Amniotic epithelial cell (primary cell): ENCODE data around the gene LRAT.
"Not testable (repeated sequence)": the region's sequence is repeated elsewhere in the genome, so short reads cannot be mapped to it uniquely, and the experiment has no call there.

Experiments used
- DNase-seq: peaks from one replicate; pipeline ENCODE4 v3.0.0-alpha.2; 2010; ENCODE audit warnings: low read depth

LRAT gene

DNA sequence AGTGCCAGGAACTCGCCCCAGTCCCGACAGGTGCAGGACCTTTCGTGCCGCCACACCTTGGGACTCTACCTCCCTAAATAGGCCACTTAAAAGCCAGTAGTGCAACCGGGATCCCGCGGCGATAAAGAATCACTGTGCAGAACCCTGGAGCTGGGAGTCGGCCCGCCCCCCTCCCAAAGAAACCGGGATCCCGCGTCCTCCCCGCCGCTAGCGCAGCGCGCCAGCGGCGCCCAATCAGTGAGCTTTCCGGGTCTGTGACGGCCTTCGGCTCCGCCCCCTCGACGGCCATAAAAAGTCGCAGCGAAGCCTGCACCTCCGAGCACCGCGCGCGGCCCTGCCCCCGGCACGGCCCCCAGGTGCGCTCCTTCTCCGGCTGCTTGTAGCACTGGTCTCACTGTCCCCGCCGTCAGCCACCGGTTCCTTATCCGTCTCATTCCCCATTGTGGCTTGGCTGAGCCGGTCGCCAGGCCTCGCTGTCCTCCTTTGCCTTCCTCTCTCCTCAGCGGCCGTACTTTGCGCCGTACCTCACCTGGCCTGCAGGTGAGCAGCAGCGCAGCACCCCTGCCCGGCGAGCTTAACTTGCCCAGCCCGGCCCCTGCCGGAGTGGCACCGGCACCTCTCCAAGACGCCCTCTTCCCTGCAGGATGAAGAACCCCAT, at the start of gene LRAT:
Gene LRAT (plus strand): TSS at position 318 of the 658 bp plus-strand sequence. CDS start 327 bp downstream, at position 645.
- no peak for DNase-seq

GRCh38 chr4:154707877-154708276, 35.9 kb upstream of the LRAT start:
- no peak for DNase-seq

- DNase-seq: no peak
Measured at GRCh38 chr4:154709550-154709949, 34.2 kb upstream of the LRAT start.

DNA sequence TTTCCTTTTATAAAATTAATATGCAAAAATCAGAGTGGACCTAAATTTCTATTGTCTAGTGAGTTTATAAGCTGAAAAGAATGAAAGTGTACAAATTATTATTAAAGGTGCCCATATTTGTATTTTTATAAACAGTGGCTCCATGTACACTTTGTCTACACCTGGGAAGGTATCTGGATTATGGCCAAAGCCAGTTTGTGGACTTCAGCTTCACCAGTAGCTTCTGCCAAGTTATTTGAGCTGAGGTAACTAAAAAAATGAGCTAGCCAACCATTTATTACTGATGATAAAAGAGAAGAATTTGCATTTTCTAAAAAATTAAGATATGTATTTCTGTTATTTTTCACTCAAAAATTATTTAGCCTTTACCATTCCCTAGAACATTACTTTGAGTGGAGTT, 32.3 kb upstream of the LRAT start:
- no peak for DNase-seq

GRCh38 chr4:154714339-154715040, 29.3 kb upstream of the LRAT start:
- no peak for DNase-seq

DNA sequence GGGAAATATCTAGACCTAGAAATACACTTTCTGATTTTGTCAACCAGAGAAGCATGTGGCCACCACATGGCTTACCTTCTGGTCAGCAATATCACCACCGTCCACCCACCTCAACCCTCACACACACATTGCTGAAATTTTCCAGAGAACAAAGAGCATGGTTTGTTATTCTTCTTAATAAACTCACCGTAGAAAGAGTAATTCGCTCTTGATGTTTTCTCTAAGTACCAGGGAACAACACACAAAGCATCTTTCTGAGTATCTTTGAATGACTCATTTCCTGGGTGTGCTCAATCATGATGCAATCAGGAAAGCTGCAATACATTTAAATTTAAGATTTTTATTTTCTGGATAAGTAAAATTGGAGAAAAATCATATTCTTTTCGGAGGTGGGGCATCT, 24.7 kb upstream of the LRAT start:
- DNase-seq: peak; percentile 49

GRCh38 chr4:154720123-154720522, 23.7 kb upstream of the LRAT start:
- DNase-seq: no peak

- DNase-seq: no peak
Measured at GRCh38 chr4:154720618-154721267, 23.1 kb upstream of the LRAT start.

- no peak for DNase-seq
Measured at GRCh38 chr4:154722262-154722661, 21.5 kb upstream of the LRAT start.

- not testable (repeated sequence) for DNase-seq
Measured at GRCh38 chr4:154723601-154724000, 20.2 kb upstream of the LRAT start.

- no peak for DNase-seq
Measured at GRCh38 chr4:154727540-154727939, 16.3 kb upstream of the LRAT start.

DNA sequence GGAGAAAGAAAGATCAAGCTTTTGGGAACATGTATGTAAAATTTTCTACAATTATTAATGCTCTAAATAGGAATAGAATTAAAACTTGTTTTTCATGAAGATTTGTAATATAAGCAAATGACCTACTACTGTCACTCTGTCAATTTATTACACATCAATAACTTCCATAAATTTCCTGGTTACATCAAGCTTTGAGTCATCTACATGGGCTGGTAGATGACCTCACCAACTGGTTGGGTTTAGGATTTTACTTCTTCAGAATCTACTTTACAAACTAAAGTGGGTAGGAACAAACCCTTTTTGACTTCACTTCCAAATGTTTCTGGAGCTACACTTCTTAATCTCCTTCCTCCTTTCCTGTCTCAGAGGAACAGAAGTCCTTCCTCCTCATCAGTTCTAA, 12.0 kb upstream of the LRAT start:
- no peak for DNase-seq

GRCh38 chr4:154732669-154733068, 11.1 kb upstream of the LRAT start:
- DNase-seq: no peak

DNA sequence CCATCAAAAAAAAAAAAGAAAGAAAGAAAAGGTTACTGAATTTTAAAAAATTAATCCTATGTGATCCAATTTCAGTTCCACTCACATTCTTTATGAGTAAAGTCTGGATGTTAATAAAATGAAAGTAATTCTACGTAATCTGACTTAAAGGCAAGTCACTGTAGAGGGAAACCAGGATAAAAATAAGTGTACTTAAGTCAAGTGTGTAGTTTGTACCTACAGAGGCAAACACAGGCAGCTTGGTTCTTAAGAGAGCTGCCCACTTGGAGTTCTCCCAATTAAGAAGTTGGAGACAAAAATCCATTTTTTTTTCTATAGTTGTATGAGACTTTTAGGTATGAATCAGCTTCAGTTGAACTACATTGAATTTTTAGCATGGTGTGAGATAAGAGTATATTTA, 7.0 kb upstream of the LRAT start:
- no peak for DNase-seq

DNA sequence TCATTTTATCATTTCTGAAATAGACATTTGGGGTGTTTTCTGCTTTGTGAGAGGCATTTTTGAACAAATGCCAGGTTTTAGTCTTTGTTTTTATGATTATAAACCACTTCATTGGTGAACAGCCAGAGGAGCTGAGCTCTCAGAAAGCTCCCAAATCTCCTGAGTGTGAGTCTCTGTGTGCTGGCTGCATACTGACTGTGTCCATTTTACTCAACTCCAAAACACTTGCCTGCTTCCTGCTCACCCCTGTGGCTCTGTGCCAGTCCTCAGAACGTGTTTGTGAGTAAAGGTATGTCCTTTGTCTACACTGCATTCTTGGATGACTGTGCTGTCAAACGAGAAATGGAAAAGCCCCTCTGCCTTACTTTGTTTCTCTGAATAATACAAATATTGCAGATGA, 5.4 kb upstream of the LRAT start:
- no peak for DNase-seq

- no peak for DNase-seq
Measured at GRCh38 chr4:154739111-154739510, 4.7 kb upstream of the LRAT start.

GRCh38 chr4:154740462-154740861, 3.3 kb upstream of the LRAT start:
- peak; percentile 51 for DNase-seq

DNA sequence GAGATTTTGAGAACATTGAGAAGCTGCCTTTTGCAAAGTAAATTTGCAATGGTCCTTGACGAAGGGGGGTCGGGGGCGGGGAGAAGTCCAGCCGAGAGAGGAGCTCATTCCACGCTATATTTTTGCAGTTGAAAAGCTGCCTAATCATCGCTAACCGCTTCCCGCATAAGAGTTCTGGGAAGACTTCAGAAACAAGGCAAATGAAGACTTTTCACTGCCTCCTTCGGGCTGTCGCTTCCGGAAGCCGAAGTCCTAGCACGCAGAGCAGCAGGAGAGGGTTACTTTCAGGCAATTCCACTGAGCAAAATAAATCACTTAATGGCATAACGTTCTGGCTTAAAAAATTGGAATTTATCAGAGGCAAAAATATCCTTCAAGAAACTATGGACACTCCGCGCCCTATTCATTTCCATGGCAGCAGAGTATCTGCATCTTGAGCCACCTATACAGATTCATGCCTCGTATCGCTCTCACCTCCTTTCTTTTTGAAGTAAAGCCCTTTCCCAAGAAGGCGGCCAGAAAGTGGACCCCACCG, 2.6 kb upstream of the LRAT start:
- DNase-seq: no peak

GRCh38 chr4:154741922-154742850, 1.6 kb upstream of the LRAT start:
- DNase-seq: peak; percentile 4

- DNase-seq: no peak
Measured at GRCh38 chr4:154744341-154744926, 634 bp downstream of the LRAT start.

DNA sequence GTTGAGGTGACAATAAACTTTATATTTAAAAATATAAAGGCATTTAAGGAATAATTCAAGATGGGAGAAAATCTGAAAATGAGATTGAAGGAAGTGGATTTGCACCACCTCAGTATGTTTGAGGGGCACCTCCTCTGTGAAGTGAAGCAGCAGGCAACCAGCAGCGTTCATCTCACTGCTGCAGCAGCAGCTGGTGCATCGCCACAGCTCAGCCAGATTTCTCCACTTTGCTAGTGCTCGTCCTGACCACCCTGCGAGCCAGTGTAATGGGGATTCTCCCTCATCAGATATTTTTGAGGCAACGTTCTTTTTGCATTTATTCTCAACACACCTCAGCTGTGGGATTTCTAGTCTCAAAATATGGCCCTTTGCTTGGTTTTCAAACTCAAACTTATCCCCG, 13.9 kb downstream of the LRAT start:
- no peak for DNase-seq

DNA sequence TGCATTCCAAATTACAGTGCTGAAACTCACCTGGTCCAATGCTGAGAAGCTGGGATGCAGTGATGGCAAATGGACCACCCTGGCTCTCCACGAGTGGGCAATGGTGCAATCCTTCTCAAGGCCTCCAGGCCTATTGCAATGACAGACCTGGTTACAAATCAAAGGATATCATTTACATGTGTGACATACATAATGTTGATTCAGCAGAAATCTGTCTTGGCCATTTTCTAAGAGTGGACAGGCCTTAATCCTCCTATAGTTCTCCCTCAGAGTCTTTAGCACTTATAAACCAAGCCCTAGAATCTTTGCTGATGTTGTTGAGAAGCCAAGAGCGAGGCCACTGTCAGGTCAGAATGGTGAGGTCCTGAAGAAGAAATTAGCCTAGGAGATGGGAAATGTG, 17.1 kb downstream of the LRAT start:
- no peak for DNase-seq
